GM12873 (cell line): ENCODE measurements around the gene MAGI1.

ENCODE experiments used
- CTCF ChIP-seq: IDR thresholded peaks from 2 replicates; pipeline ENCODE4 v1.5.1; 2012; ENCODE audit warnings: low read depth, mild to moderate bottlenecking, moderate library complexity, low read length, control low read depth; ENCODE audit not compliant: insufficient read depth; ENCODE audit errors: missing control alignments

Gene MAGI1

GRCh38 chr3:65995515-65995914 is 43.2 kb downstream of the MAGI1 start:
- no peak for TF ChIP-seq CTCF

GRCh38 chr3:65995030-65995429 is 43.7 kb downstream of the MAGI1 start:
- no peak for TF ChIP-seq CTCF

- TF ChIP-seq CTCF = no peak
Measured at GRCh38 chr3:65993134-65993900, 45.4 kb downstream of the MAGI1 start.

GRCh38 chr3:65992106-65992505 is 46.6 kb downstream of the MAGI1 start:
- no peak for TF ChIP-seq CTCF

GRCh38 chr3:65988411-65989180 is 50.1 kb downstream of the MAGI1 start:
- TF ChIP-seq CTCF = no peak

- no peak for TF ChIP-seq CTCF
Measured at GRCh38 chr3:65986285-65986684, 52.4 kb downstream of the MAGI1 start.

- no peak for TF ChIP-seq CTCF
Measured at GRCh38 chr3:65984975-65985374, 53.7 kb downstream of the MAGI1 start.
